Fibroblast of peridontal ligament (primary cell): ENCODE measurements around the gene ILF3.

Experiments used
- DNase-seq: peaks from one replicate; pipeline ENCODE4 v3.0.0-alpha.2; 2010; ENCODE audit errors: extremely low read depth

ILF3 gene

DNA sequence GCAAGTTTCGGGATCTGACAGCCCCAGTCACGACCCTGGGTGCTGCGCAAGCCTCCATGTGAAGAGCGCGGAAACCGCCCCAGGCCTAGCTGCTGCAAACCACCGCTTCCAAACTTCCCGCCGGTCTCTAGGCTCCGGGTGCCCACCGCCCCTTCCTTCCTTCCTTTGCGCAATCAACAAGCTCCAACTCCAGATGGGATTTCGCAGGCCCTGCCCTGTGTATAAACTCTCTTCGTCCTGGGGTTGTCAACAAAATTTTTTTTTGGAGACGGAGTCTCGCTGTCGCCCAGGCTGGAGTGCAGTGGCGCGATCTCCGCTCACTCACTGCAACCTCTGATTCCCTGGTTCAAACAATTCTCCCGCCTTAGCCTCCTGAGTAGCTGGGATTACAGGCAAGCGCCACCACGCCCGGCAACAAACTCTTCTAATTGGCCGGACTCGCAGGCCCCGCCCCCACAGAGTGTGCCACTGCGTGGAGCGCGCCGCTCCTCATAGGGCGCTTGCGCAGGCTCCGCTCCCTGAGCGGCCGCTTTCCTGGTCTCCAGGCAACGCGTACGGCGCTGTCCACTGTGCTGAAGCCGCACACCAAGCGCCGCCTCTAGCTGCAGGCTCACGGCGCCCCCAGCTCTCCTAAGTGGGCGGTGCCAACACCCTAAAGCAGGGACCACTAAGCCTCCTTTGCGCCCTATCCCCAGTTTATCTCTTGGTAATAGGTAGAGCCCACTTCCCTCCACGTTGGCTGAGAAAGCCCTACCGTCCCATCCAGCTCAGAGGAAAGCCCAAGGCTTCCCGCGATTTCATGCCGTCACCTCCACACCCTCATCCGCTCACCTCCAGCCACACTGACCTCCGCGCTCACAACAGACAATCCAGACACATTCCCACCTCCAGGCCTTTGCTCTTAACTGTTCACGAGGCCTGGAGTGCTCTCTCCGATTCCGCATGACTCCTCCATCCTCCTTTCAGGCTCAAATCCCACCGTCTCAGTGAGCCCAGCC, 41.6 kb downstream of the ILF3 start:
- peak; percentile 90 for DNase-seq

GRCh38 chr19:10699650-10700335, 45.6 kb downstream of the ILF3 start:
- DNase-seq: peak; percentile 66

- DNase-seq: no peak
Observed at GRCh38 chr19:10701955-10702525, 47.9 kb downstream of the ILF3 start.

- no peak for DNase-seq
Observed at GRCh38 chr19:10706990-10707389, 52.8 kb downstream of the ILF3 start.

DNA sequence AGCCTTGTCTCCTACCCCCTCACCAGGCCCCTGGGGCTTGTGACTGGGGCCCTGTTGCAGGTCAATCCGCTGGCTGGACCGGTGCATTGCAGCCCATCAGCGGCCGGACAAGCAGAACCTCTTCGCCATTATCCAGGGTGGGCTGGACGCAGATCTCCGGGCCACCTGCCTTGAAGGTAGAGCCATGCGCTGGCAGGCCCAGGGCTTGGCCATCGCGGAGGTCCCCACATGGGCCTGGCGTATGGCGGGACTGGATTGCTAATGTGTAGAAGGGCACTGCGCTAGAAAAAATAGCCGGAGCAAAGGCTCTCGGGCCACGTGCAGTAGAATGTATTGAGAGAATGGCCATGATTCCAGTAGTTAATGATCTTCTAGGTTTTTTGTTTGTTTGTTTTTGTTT, 53.3 kb downstream of the ILF3 start:
- DNase-seq: no peak

DNA sequence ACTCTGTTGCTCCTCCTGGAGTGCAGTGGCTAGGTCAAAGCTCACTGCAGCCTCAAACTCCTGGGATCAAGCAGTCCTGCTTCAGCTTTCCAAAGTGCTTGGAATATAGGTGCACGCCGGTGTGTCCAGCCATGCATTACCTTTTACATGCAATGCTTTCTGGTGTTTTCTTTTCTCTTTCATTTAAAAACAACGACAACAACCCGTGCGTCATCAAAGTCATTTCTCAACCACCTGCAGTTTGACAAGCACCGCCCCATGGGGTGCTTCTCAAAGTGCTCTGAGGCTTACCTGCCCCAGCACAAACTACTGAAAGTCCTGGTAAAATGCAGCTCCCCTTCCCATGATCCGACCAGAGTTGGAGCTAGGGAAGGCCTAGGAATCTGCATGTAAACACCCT, 54.1 kb downstream of the ILF3 start:
- DNase-seq: no peak

GRCh38 chr19:10712045-10712444, 57.9 kb downstream of the ILF3 start:
- no peak for DNase-seq

DNA sequence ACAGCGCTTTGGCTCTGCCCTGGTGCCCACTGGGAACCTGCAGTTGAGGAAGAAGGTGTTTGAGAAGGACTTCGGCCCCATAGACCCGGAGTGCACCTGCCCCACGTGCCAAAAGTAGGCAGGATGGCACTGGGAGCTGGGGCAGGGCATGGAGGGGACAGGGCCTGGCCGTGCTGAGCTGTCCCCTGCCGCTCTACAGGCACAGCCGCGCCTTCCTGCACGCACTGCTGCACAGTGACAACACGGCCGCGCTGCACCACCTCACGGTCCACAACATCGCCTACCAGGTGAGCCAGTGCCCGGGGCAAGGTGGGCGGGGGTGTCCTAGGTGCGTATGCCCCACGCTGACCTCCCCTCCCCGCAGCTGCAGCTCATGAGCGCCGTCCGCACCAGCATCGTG, 58.6 kb downstream of the ILF3 start:
- no peak for DNase-seq

GRCh38 chr19:10713317-10713716, 59.2 kb downstream of the ILF3 start:
- DNase-seq: no peak

DNA sequence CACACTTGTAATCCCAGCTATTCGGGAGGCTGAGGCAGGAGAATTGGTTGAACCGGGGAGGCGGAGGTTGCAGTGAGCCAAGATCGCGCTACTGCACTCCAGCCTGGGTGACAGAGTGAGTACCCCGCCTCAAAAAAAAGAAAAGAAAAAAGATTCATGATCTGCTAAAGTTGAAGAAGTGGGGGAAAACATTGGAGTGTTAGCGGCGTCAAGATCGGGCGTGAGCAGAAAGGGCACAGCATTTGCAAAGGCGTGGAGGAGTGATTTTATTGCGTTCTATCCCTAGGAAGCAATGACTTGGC, 62.9 kb downstream of the ILF3 start:
- no peak for DNase-seq

GRCh38 chr19:10717356-10718204, 63.4 kb downstream of the ILF3 start, which contains the start of gene DNM2:
Gene DNM2, plus strand, starts transcription at chr19:10718079. Its CDS starts 164 bp downstream, at chr19:10718243.
- DNase-seq: peak; percentile 100

- no peak for DNase-seq
Observed at GRCh38 chr19:10718205-10719196, 64.4 kb downstream of the ILF3 start.

- no peak for DNase-seq
Observed at GRCh38 chr19:10719466-10719961, 65.4 kb downstream of the ILF3 start.

- no peak for DNase-seq
Observed at GRCh38 chr19:10720607-10721125, 66.5 kb downstream of the ILF3 start.

GRCh38 chr19:10723591-10723990, 69.4 kb downstream of the ILF3 start:
- no peak for DNase-seq

DNA sequence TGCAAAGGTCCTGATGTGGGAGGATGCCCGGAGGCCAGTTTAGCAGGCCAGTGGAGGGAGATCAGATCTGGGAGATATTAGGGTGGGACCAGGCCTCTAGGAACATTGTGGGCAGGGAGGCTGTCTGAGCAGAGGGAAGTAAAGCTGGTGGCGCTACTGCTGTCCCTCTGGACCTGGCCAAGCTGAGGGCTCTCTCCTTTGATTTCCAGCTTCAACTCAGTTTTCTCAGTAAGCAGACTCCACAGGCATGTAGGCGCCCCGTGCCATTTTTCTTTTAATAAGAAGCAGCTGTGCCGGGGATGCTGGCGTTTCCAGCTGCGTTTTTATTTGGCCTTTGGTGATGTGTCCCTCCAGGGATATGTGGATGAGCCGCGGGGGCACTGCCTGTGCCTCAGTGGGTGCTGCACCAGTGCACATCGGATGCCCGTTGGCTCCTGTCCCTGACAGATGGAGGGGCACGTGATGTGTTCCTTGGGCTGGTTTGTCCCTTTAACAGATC, 70.5 kb downstream of the ILF3 start:
- peak; percentile 70 for DNase-seq

- no peak for DNase-seq
Observed at GRCh38 chr19:10725415-10725814, 71.3 kb downstream of the ILF3 start.

DNA sequence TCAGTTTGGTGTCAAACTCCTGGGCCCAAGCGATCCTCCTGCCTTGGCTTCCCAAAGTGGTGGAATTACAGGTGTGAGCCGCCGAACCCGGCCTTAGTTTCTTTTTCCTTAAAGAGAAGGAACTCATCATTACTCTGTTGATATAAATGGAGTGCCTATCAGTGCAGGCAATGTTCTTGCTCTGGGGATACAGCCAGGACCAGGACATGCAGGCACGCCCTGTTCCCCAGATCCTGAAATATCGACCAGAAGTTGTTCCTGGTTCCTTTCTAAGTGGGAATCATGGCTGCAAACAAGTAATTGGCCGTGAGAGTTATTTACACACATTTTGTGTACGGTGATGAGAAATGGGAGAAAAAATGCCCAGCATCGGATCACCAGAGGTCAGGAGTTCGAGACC, 72.1 kb downstream of the ILF3 start:
- DNase-seq: no peak

DNA sequence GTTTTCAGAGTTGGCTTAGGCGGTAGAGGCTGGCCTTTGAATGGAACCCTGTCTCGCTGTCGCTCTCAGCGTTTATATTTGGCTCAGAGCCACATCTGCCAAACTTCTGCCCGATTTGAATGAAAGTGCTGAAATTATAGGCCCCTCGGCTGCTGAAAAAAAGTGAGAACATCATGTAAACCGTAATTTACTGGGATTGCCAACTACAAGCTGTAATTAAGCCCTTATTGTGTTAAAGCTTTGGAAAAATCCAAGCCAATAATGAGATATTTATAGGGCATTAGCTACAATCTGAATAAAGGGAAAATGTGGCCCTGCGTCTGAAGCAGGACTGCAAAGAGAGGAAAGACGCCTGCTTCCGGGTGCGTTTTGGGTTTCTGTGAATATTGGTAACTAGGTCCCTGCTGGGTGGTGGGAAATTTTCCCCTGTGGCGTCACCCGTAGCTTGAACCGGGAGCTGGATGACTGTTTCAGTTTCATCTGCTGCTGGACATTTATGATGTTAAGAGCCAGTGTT, 73.6 kb downstream of the ILF3 start:
- DNase-seq: peak; percentile 45

DNA sequence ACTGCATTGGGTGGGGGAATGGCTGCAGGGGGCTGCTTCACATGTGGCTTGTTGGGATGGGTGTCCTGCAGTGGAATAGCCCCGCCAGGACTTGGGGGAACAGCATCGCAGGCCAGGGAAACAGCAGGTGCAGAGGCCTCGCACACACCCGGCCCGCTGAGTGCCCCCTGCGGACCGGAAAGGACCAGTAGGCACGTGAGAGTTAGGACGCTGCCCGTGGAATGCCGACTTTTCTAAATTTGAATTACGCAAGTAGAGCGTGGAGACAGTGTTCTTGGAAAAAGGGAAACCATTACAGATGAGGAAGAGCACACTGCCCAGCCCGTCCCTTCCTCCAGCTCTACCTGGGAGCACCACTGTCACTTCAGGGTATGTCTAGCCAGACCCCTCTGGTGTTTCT, 75.3 kb downstream of the ILF3 start:
- DNase-seq: no peak
